ACC112 (cell line): Measurements from ENCODE around the gene SFTPB.
"Not testable (repeated sequence)": the region's sequence is repeated elsewhere in the genome, so short reads cannot be mapped to it uniquely, and the experiment has no call there.

Source experiments
- H2AFZ ChIP-seq: fragments of 200-600 bp; sonication (generic); one replicate; pipeline ENCODE4 v1.6.0; 2017; ENCODE audit warnings: antibody characterized with exemption, low read length; ENCODE audit not compliant: unreplicated experiment
- H3K27ac ChIP-seq: fragments of 200-600 bp; sonication (generic); 2 replicates; pipeline ENCODE4 v1.5.1; 2014; ENCODE audit warnings: low read depth, mild to moderate bottlenecking, antibody characterized with exemption, low read length, moderate library complexity
- H3K27me3 ChIP-seq: fragments of 200-600 bp; sonication (generic); 2 replicates; pipeline ENCODE4 v1.6.1; 2014; ENCODE audit warnings: mild to moderate bottlenecking, antibody characterized with exemption, low read length, moderate library complexity, mixed read lengths; ENCODE audit not compliant: insufficient read depth
- H3K36me3 ChIP-seq: fragments of 200-600 bp; sonication (generic); 2 replicates; pipeline ENCODE4 v1.6.1; 2016; ENCODE audit warnings: mild to moderate bottlenecking, antibody characterized with exemption, low read length, moderate library complexity, mixed read lengths; ENCODE audit not compliant: insufficient read depth
- H3K4me1 ChIP-seq: fragments of 200-600 bp; sonication (generic); one replicate; pipeline ENCODE4 v1.6.1; 2016; ENCODE audit warnings: low read length, mixed read lengths; ENCODE audit not compliant: insufficient read depth, unreplicated experiment, control insufficient read depth
- H3K4me3 ChIP-seq: fragments of 200-600 bp; sonication (generic); 2 replicates; pipeline ENCODE4 v1.5.1; 2014; ENCODE audit warnings: mild to moderate bottlenecking, low read depth, low read length
- H3K79me2 ChIP-seq: fragments of 200-600 bp; sonication (generic); one replicate; pipeline ENCODE4 v1.6.0; 2016; ENCODE audit warnings: low read length; ENCODE audit not compliant: control insufficient read depth, unreplicated experiment, insufficient read depth

The SFTPB gene

GRCh38 chr2:85675866-85676548 lies 8.0 kb upstream of the SFTPB start:
- Histone ChIP-seq H3K79me2 (no peaks in the 10 kb centered on the region), H3K4me1 (peaks cover 10% of the 10 kb centered on the region), H3K27me3 (no peaks in the 10 kb centered on the region), H3K27ac (no peak overlapping the region), H3K4me3 (no peak overlapping the region), H2AFZ (no peak overlapping the region), H3K36me3 (no peaks in the 10 kb centered on the region)

GRCh38 chr2:85675427-85675826 lies 7.4 kb upstream of the SFTPB start:
- Histone ChIP-seq H3K4me1 (peaks cover 4% of the 10 kb centered on the region), H3K27ac (no peak overlapping the region), H3K36me3 (no peaks in the 10 kb centered on the region), H3K4me3 (no peak overlapping the region), H2AFZ (no peak overlapping the region), H3K79me2 (no peaks in the 10 kb centered on the region), H3K27me3 (no peaks in the 10 kb centered on the region)

- Histone ChIP-seq H3K4me1 (peaks cover 3% of the 10 kb centered on the region), H3K27me3 (no peaks in the 10 kb centered on the region), H3K79me2 (no peaks in the 10 kb centered on the region), H3K4me3 (no peak overlapping the region), H3K27ac (no peak overlapping the region), H2AFZ (no peak overlapping the region), H3K36me3 (no peaks in the 10 kb centered on the region)
These were observed 6.4 kb upstream of the SFTPB start for GRCh38 chr2:85674417-85674816.

GRCh38 chr2:85673716-85674375 lies 5.8 kb upstream of the SFTPB start:
- Histone ChIP-seq H3K79me2 (no peaks in the 10 kb centered on the region), H3K27ac (no peak overlapping the region), H3K27me3 (no peaks in the 10 kb centered on the region), H3K4me1 (peaks cover 3% of the 10 kb centered on the region), H2AFZ (no peak overlapping the region), H3K36me3 (no peaks in the 10 kb centered on the region), H3K4me3 (no peak overlapping the region)

GRCh38 chr2:85672456-85672855 lies 4.5 kb upstream of the SFTPB start:
- no peaks in the 10 kb centered on the region for H3K79me2 ChIP-seq
- H3K4me1 ChIP-seq: peaks cover 14% of the 10 kb centered on the region
- H3K27ac ChIP-seq: no peak overlapping the region
- no peaks in the 10 kb centered on the region for H3K27me3 ChIP-seq
- no peaks in the 10 kb centered on the region for H3K36me3 ChIP-seq
- H2AFZ ChIP-seq: no peak overlapping the region
- H3K4me3 ChIP-seq: no peak overlapping the region

GRCh38 chr2:85670416-85670815 lies 2.4 kb upstream of the SFTPB start:
- not testable (repeated sequence) for H2AFZ ChIP-seq, H3K27ac ChIP-seq, H3K4me3 ChIP-seq, H3K27me3 ChIP-seq, H3K36me3 ChIP-seq, H3K79me2 ChIP-seq
- peaks cover 14% of the 10 kb centered on the region for H3K4me1 ChIP-seq

GRCh38 chr2:85669549-85669948 lies 1.6 kb upstream of the SFTPB start:
- Histone ChIP-seq H3K36me3 (no peaks in the 10 kb centered on the region), H2AFZ (no peak overlapping the region), H3K4me1 (peaks cover 14% of the 10 kb centered on the region), H3K27me3 (no peaks in the 10 kb centered on the region), H3K4me3 (no peak overlapping the region), H3K27ac (no peak overlapping the region), H3K79me2 (no peaks in the 10 kb centered on the region)

- Histone ChIP-seq H3K27me3 (no peaks in the 10 kb centered on the region), H3K4me1 (peaks cover 14% of the 10 kb centered on the region), H2AFZ (no peak overlapping the region), H3K27ac (no peak overlapping the region), H3K79me2 (no peaks in the 10 kb centered on the region), H3K4me3 (no peak overlapping the region), H3K36me3 (no peaks in the 10 kb centered on the region)
These were observed 801 bp upstream of the SFTPB start for GRCh38 chr2:85668857-85669142.

- H3K27me3 ChIP-seq: no peaks in the 10 kb centered on the region
- H3K79me2 ChIP-seq: no peaks in the 10 kb centered on the region
- peaks cover 24% of the 10 kb centered on the region for H3K4me1 ChIP-seq
- no peak overlapping the region for H3K27ac ChIP-seq
- no peak overlapping the region for H2AFZ ChIP-seq
- no peaks in the 10 kb centered on the region for H3K36me3 ChIP-seq
- no peak overlapping the region for H3K4me3 ChIP-seq
These were observed 414 bp downstream of the SFTPB start for GRCh38 chr2:85667561-85668008.

GRCh38 chr2:85666435-85667316 lies 1.3 kb downstream of the SFTPB start:
- no peak overlapping the region for H3K27ac ChIP-seq
- H3K27me3 ChIP-seq: no peaks in the 10 kb centered on the region
- no peaks in the 10 kb centered on the region for H3K36me3 ChIP-seq
- no peaks in the 10 kb centered on the region for H3K79me2 ChIP-seq
- H3K4me3 ChIP-seq: no peak overlapping the region
- peaks cover 33% of the 10 kb centered on the region for H3K4me1 ChIP-seq
- no peak overlapping the region for H2AFZ ChIP-seq
